Endothelial cell of umbilical vein (primary cell): ENCODE results near the gene LMTK2. TPM values are rescaled to one million over a fixed set of nuclear protein-coding genes. Genes with fewer than 3 reads are reported as not detected.

Source experiments
- BruUV-seq: library from RNA; stranded (reverse); fragments of 400-500 nt; replicated peaks from 2 replicates; lab custom pipeline; 2021; lab: Mats Ljungman, UMichigan
- CTCF ChIA-PET: fragments of 300-600, 350-600 bp; sonication (Branson Sonifier 250); formaldehyde crosslinking; loops from one replicate; lab custom pipeline; 2021; ENCODE audit warnings: antibody characterized with exemption, inconsistent platforms; lab: Charles Lee
- POLR2A ChIA-PET: fragments of 300-600, 350-600 bp; sonication (Branson Sonifier 250); formaldehyde crosslinking; loops from one replicate; lab custom pipeline; 2021; ENCODE audit warnings: antibody characterized with exemption, inconsistent platforms; lab: Charles Lee
- DNase-seq: peaks from one replicate; pipeline ENCODE4 v3.0.0-alpha.2; 2011; ENCODE audit warnings: low read depth, low spot score
- FAIRE-seq: peaks from 2 replicates; lab custom pipeline; 2011; peaks lifted over from hg19 to GRCh38; lab: Jason Lieb, UNC
- H2AFZ ChIP-seq: 2 replicates; pipeline ENCODE4 v1.6.0; 2012; ENCODE audit warnings: low read depth, low read length, control low read depth, inconsistent platforms
- H3K27ac ChIP-seq: 2 replicates; pipeline ENCODE4 v1.5.1; 2011; ENCODE audit warnings: low read depth, mild to moderate bottlenecking, control low read depth, low read length, moderate library complexity; ENCODE audit not compliant: insufficient read depth
- H3K27me3 ChIP-seq, 2 experiments: 2 replicates each; pipeline versions ENCODE4 v1.6.0 to v1.6.1; 2011; ENCODE audit warnings: low read length in 2 of 2, mixed read lengths in 1 of 2; ENCODE audit not compliant: control insufficient read depth in 2 of 2, insufficient read depth in 2 of 2
- H3K36me3 ChIP-seq, 2 experiments: 2 replicates in 1 of 2; 3 replicates in 1 of 2; pipeline ENCODE4 v1.5.1; 2011; ENCODE audit warnings: low read length in 2 of 2, mild to moderate bottlenecking in 1 of 2, moderate library complexity in 1 of 2; ENCODE audit not compliant: control insufficient read depth in 2 of 2, insufficient read depth in 2 of 2; ENCODE audit errors: extremely low read depth in 1 of 2
- H3K4me1 ChIP-seq: 3 replicates; pipeline ENCODE4 v1.5.1; 2011; ENCODE audit warnings: mild to moderate bottlenecking, low read length; ENCODE audit not compliant: control insufficient read depth, insufficient read depth; ENCODE audit errors: extremely low read depth
- H3K4me2 ChIP-seq: 2 replicates; pipeline ENCODE4 v1.6.1; 2011; ENCODE audit warnings: low read length, control low read depth, mixed read lengths; ENCODE audit not compliant: insufficient read depth
- H3K4me3 ChIP-seq, 3 experiments: fragments of 200-600 bp in 1 of 3; sonication (generic), shearing (Covaris generic) in 1 of 3; replicated peaks in 1 of 3; 2 replicates each; pipeline ENCODE4 v1.5.1; 2011 to 2016; ENCODE audit warnings: control low read depth in 3 of 3, low read length in 3 of 3, mild to moderate bottlenecking in 2 of 3, inconsistent platforms in 1 of 3, low read depth in 1 of 3, moderate library complexity in 1 of 3; ENCODE audit not compliant: insufficient read depth in 1 of 3
- H3K79me2 ChIP-seq: 2 replicates; pipeline ENCODE4 v1.6.0; 2012; ENCODE audit warnings: low read length, inconsistent platforms; ENCODE audit not compliant: control insufficient read depth, insufficient read depth
- H3K9ac ChIP-seq: replicated peaks from 2 replicates; pipeline ENCODE3; 2011; ENCODE audit warnings: low read length, control low read depth; ENCODE audit not compliant: insufficient read depth; ENCODE audit errors: extremely low read depth
- H3K9me1 ChIP-seq: replicated peaks from 3 replicates; pipeline ENCODE4 v1.6.0; 2011; ENCODE audit warnings: mild to moderate bottlenecking, low read length; ENCODE audit not compliant: control insufficient read depth, insufficient read depth; ENCODE audit errors: extremely low read depth
- H3K9me3 ChIP-seq: replicated peaks from 2 replicates; pipeline ENCODE4 v1.5.1; 2012; ENCODE audit warnings: low read length, inconsistent platforms; ENCODE audit not compliant: control insufficient read depth, insufficient read depth
- H4K20me1 ChIP-seq: replicated peaks from 2 replicates; pipeline ENCODE3; 2011; ENCODE audit warnings: mild to moderate bottlenecking, low read length; ENCODE audit not compliant: control insufficient read depth, insufficient read depth; ENCODE audit errors: extremely low read depth
- EZH2 ChIP-seq: IDR thresholded peaks from 2 replicates; pipeline ENCODE4 v1.6.1; 2012; ENCODE audit warnings: borderline replicate concordance, low read depth, mild to moderate bottlenecking, moderate library complexity, low read length, inconsistent platforms; ENCODE audit not compliant: severe bottlenecking
- FOS ChIP-seq: IDR thresholded peaks from 2 replicates; pipeline ENCODE4 v1.6.1; 2011; ENCODE audit warnings: mild to moderate bottlenecking, low read length, moderate library complexity, borderline replicate concordance; ENCODE audit not compliant: insufficient read depth
- GATA2 ChIP-seq: IDR thresholded peaks from 2 replicates; pipeline ENCODE4 v1.7.0; 2011; ENCODE audit warnings: low read depth, mild to moderate bottlenecking, moderate library complexity, mixed read lengths, low read length; ENCODE audit not compliant: insufficient read length, insufficient read depth
- JUN ChIP-seq: IDR thresholded peaks from 2 replicates; pipeline ENCODE4 v1.6.1; 2011; ENCODE audit warnings: borderline replicate concordance, low read depth; ENCODE audit not compliant: insufficient read length, insufficient read depth
- MYC ChIP-seq: IDR thresholded peaks from one replicate; pipeline ENCODE4 v1.6.1; 2011; ENCODE audit warnings: mild to moderate bottlenecking, low read depth, low read length
- POLR2A ChIP-seq: IDR thresholded peaks from 2 replicates; pipeline ENCODE4 v1.6.1; 2012; ENCODE audit warnings: low read depth, mild to moderate bottlenecking, control low read depth, low read length
- POLR2AphosphoS5 ChIP-seq: IDR thresholded peaks from 2 replicates; pipeline ENCODE4 v1.6.1; 2012; ENCODE audit warnings: low read depth, mild to moderate bottlenecking, control low read depth, low read length, moderate library complexity; ENCODE audit not compliant: insufficient read depth
- dilution Hi-C: fragments of 300-500 bp; cut with MboI; formaldehyde crosslinking; loops from one replicate; pipeline ENCODE4 v1.15.0; 2019; ENCODE audit warnings: low sequenced_read_pairs; ENCODE audit not compliant: extremely low pct_ligation_motif_present
- intact Hi-C: fragments of 100-400 bp; cut with micrococcal nuclease; formaldehyde crosslinking; loops from one replicate; pipeline ENCODE4 v1.10.0; 2022
- polyA plus RNA-seq, 4 experiments: library from polyadenylated mRNA; depleted of rRNA in 3 of 4; stranded (reverse) in 3 of 4; unstranded in 1 of 4; fragments of >200 nt; gene quantifications; 2 replicates each; pipeline versions ENCODE4 v1.2.1 to v1.2.3, GENCODE V29; 2011 to 2012; ENCODE audit warnings: missing spikeins in 1 of 4
- total RNA-seq: library from RNA; stranded (reverse); gene quantifications from 2 replicates; pipeline ENCODE4 v1.2.3, GENCODE V29; 2021
- TF ChIP-seq, protein P1 (sequence below): IDR thresholded peaks from 2 replicates; pipeline ENCODE4 v1.6.1; 2011; ENCODE audit not compliant: insufficient read depth, insufficient read length
- TF ChIP-seq, protein P2 (sequence below), 2 donors: IDR thresholded peaks; 1 replicate in 1 of 2; 2 replicates in 1 of 2; pipeline ENCODE4 v1.5.1; 2011; ENCODE audit warnings: low read length in 2 of 2, mild to moderate bottlenecking in 2 of 2, moderate library complexity in 2 of 2, control low read depth in 1 of 2, inconsistent platforms in 1 of 2, low read depth in 1 of 2; ENCODE audit not compliant: insufficient read depth in 1 of 2; ENCODE audit errors: extremely low read depth in 1 of 2

The LMTK2 gene
- total and polyA plus RNA-seq, 2 donors (not counting 3 experiments of a cell fraction or from before 2014, with no cell fraction given) = 5.9 to 13.8 TPM

GRCh38 chr7:98189559-98189958 lies 82.9 kb downstream of the LMTK2 start:
- FAIRE-seq (no peak), DNase-seq (no peak)
- H3K4me2 ChIP-seq = no peak overlapping the region
- no peaks in the 10 kb centered on the region for H3K79me2 ChIP-seq
- BruUV-seq = no TSS peak
- H3K9me1 ChIP-seq = no peaks in the 10 kb centered on the region
- no peak overlapping the region for H3K4me3 ChIP-seq
- no peaks in the 10 kb centered on the region for H4K20me1 ChIP-seq
- ChIA-PET CTCF (interaction anchor here (1.4 kb wide), 1 partner anchor 21 kb away, joined by 3 read pairs; no protein-coding TSS in a partner anchor), POLR2A (no interaction called here)
- H3K9me3 ChIP-seq = no peaks in the 10 kb centered on the region
- no peak overlapping the region for H2AFZ ChIP-seq
- H3K27ac ChIP-seq = no peak overlapping the region
- dilution Hi-C loops = no loop called here
- TF ChIP-seq FOS (no peak), JUN (no peak), EZH2 (no peak), POLR2A (no peak), GATA2 (no peak), MYC (no peak), POLR2AphosphoS5 (no peak)
- TF ChIP-seq, protein P1, sequence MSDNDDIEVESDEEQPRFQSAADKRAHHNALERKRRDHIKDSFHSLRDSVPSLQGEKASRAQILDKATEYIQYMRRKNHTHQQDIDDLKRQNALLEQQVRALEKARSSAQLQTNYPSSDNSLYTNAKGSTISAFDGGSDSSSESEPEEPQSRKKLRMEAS = no peak
- TF ChIP-seq, protein P2, sequence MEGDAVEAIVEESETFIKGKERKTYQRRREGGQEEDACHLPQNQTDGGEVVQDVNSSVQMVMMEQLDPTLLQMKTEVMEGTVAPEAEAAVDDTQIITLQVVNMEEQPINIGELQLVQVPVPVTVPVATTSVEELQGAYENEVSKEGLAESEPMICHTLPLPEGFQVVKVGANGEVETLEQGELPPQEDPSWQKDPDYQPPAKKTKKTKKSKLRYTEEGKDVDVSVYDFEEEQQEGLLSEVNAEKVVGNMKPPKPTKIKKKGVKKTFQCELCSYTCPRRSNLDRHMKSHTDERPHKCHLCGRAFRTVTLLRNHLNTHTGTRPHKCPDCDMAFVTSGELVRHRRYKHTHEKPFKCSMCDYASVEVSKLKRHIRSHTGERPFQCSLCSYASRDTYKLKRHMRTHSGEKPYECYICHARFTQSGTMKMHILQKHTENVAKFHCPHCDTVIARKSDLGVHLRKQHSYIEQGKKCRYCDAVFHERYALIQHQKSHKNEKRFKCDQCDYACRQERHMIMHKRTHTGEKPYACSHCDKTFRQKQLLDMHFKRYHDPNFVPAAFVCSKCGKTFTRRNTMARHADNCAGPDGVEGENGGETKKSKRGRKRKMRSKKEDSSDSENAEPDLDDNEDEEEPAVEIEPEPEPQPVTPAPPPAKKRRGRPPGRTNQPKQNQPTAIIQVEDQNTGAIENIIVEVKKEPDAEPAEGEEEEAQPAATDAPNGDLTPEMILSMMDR (IDR thresholded peaks at IDR 0.05; ENCODE audit: extremely low read depth in 1 of 2, insufficient read depth in 1 of 2, low read depth in 1 of 2, low read length in 2 of 2) = no peak
- intact Hi-C loops = no loop called here
- no peaks in the 10 kb centered on the region for H3K27me3 ChIP-seq
- H3K36me3 ChIP-seq = peaks cover 6 to 26% of the 10 kb centered on the region in 2 experiments
- no peak overlapping the region for H3K9ac ChIP-seq
- H3K4me1 ChIP-seq = peaks cover 11% of the 10 kb centered on the region
